Stimulated activated effector memory CD8-positive, alpha-beta T cell treated with anti-CD3 and anti-CD28 coated beads, Interleukin-12 subunit alpha, Interleukin-12 subunit beta, amount 100 ng/mL, for 72 hours (primary cell): Measurements from ENCODE around the gene LEFTY2.

ENCODE experiments used
- ATAC-seq: fragments of 150-1000 bp; cut with Tn5 transposase; 2 replicates; pipeline ENCODE4 v1.10.0; 2021
- DNase-seq, 2 donors: peaks; one replicate each; pipeline ENCODE4 v3.0.0; 2021 to 2022; ENCODE audit warnings: low spot score in 2 of 2
- H3K27ac Mint-ChIP-seq: one replicate; pipeline ENCODE4 v1.8.0; 2022; ENCODE audit warnings: mild to moderate bottlenecking, mixed read lengths
- H3K36me3 Mint-ChIP-seq: one replicate; pipeline ENCODE4 v1.8.0; 2022; ENCODE audit warnings: mild to moderate bottlenecking, mixed read lengths
- H3K4me1 Mint-ChIP-seq: one replicate; pipeline ENCODE4 v1.8.0; 2022; ENCODE audit warnings: mixed read lengths
- H3K4me3 Mint-ChIP-seq: one replicate; pipeline ENCODE4 v1.8.0; 2022; ENCODE audit warnings: mild to moderate bottlenecking, mixed read lengths
- H3K9me3 Mint-ChIP-seq: one replicate; pipeline ENCODE4 v1.8.0; 2022; ENCODE audit warnings: mixed read lengths

LEFTY2 gene

DNA sequence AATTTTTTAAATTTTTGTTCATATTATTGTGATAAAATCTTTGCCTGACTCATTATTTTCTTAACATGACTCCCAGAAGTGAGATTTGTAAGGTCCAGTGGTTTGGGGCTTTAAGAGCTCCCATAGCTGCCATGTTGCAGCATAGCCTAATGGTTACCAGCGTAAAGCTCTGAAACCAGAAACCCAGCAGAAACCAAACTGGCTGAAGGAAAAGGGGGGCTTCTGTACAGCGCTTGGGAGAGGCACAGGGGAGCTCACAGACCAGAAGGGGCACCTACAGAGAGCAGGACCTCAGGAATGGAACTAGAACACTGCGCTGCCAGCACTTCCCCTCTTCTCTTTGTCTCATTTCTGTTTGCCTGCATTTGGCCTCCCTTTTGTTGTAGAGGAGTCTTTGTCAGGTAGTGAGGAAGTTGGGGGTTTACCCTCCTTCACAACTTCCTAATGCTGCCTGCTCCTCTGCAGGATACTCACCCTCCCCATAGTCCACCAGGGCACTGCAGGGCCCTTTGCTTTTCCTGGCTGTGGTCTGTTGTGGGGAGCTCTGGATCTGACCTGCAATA is 14.4 kb downstream of the LEFTY2 start:
- peaks cover 9% of the 10 kb centered on the region for H3K36me3 Mint-ChIP-seq
- no peaks in the 10 kb centered on the region for H3K9me3 Mint-ChIP-seq
- H3K4me1 Mint-ChIP-seq = peaks cover 13% of the 10 kb centered on the region
- H3K4me3 Mint-ChIP-seq = no peak overlapping the region
- H3K27ac Mint-ChIP-seq = peak overlapping the region; percentile 50
- DNase-seq = no peak
- ATAC-seq = no peak

DNA sequence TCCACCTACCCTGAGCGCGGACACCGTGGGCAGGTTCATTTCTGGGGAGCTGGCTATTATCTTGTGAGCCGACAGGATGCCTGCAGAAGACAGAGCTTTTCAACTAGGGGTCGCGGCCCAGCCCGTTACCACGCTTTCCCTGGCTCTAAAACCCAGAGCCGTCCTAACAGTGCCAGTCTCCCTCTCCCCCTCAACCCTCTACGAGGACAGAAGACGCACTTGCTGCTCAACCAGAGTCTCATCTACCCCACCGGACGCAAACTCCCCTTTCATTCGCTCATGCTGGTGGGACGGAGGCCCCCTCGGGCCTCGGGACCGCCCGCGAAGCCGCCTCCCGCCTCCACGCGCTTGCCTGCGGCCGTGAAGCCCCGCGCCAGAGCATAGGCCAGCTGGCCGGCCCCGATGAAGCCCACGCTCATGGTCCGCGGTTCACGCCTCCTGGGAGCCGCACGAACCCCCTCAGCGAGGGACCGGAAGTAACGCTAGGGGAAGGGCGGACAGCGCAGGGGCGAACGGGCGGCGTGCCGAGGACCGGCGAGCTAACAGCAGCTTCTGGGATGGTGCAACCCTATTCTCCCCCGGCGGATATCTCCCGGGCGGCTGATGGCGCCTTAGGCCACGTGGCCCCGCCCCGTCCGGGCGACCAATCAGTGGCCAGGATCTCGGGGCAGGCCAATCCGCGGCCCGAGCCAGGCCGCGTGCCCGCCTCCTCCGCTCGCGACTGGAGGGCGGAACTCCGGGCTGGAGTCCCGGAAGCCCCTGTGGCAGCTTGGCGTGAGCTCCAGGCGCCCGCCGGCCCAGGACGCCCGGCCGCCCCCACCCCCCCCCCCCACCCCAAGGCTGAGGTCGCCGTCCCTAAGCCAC is 17.1 kb downstream of the LEFTY2 start, which contains the start of gene PYCR2:
Gene PYCR2 (minus strand): TSS at position 559 of the 864 bp plus-strand sequence. CDS start 140 bp downstream, at position 419.
- peak; percentile 91 to 96 for DNase-seq
- peaks cover 26% of the 10 kb centered on the region for H3K4me1 Mint-ChIP-seq

DNA sequence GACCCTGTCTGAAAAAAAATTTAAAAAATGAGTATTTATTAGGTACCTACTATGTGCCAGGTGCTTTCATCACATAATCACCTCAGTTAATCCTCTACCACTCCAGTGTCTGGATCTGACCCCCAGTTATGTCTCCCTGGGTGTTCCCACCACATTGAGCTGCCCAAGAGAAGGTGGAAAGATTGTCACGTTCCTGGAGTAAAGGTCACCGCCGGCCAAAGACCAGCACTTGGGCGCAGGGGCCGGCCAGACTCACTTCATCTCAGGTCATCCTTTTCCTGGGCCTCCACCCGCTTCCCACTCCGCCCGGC is 17.7 kb downstream of the LEFTY2 start:
- Mint-ChIP-seq H3K4me3 (peak overlapping the region; percentile 93), H3K36me3 (peaks cover 41% of the 10 kb centered on the region), H3K9me3 (no peaks in the 10 kb centered on the region), H3K4me1 (peaks cover 26% of the 10 kb centered on the region), H3K27ac (peak overlapping the region; percentile 97)
- ATAC-seq (no peak), DNase-seq (no peak)

More for the DNA sequence above, 17.1 kb downstream of the LEFTY2 start, which contains the start of gene PYCR2:
- peak within 1 kb of the TSS; percentile 93 for H3K4me3 Mint-ChIP-seq
- peaks cover 36% of the 10 kb centered on the region for H3K36me3 Mint-ChIP-seq
- peak within 1 kb of the TSS; percentile 97 for H3K27ac Mint-ChIP-seq
- H3K9me3 Mint-ChIP-seq = no peaks in the 10 kb centered on the region
- ATAC-seq = peak; percentile 98

DNA sequence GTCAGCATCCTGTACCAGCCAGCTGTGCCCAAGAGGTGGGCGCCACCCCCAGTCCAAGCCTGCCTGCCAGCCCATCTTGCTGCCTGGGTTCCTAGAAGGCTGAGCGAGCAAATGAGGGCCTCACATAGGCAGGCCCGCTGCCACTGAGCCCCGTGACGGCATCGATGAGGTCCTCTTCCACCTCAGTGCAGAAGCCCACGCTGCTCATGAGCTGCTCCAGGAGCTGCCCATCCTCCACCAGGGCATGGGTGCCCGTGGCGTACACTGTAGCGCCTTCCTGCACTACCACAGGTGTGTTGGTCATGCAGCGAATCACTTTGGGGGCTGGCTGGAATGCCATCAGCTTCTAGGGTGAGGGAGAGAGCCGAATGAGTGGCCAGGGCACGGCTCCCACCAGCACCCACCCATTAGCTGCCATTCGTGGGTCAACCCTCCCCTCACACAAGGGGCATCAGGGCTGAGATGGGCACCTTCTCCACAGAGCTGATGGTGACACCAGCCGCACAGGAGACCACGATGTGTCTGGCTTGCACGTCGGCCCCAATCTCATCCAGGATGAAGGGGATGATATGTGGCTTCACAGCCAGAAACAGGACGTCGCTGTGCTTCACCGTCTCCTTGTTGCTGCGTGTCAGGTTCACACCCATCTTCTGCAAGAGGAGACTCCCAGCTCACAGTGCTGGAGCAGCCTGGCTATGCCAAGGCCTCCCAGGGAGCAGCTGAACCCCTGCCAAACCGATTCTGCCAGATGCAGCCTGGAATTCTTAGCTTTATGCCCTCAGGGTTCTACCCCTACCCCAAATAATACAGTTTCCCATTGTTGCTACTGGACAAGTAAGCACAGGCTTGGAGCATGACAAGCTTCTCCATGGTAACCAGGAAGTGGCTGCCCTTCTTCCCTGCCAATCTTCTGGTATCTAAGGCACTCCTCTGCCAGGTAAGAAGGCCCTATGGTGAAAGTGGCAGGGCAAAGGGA is 19.0 kb downstream of the LEFTY2 start:
- Mint-ChIP-seq H3K27ac (peak overlapping the region; percentile 97), H3K4me1 (peaks cover 32% of the 10 kb centered on the region)

DNA sequence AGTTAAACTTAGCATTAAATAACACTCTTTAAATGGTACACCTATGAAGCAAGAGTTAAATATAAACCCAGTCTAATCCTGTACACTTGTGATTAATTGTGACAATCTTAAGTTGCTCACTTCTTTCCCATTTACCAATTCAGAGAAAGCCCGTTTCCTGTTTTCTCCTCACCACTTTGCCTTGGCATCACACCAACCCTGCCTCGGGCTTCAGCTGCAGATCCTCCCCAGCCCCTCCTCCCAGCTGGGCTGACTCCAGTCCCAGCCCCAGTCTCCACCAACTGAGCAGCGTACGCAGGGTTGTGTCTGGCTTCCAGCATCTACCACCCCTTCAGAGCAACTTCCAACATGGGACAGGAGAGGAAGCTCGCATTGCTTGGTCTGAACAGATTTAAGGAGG is 21.1 kb downstream of the LEFTY2 start:
- H3K4me1 Mint-ChIP-seq = peaks cover 32% of the 10 kb centered on the region
- DNase-seq (no peak), ATAC-seq (no peak)
- no peak overlapping the region for H3K4me3 Mint-ChIP-seq
- H3K9me3 Mint-ChIP-seq = no peaks in the 10 kb centered on the region
- H3K27ac Mint-ChIP-seq = peak overlapping the region; percentile 81
- peaks cover 68% of the 10 kb centered on the region for H3K36me3 Mint-ChIP-seq

More for the DNA sequence above, 19.0 kb downstream of the LEFTY2 start:
- Mint-ChIP-seq H3K9me3 (no peaks in the 10 kb centered on the region), H3K4me3 (peak overlapping the region; percentile 93), H3K36me3 (peaks cover 54% of the 10 kb centered on the region)
- DNase-seq (no peak), ATAC-seq (no peak)

DNA sequence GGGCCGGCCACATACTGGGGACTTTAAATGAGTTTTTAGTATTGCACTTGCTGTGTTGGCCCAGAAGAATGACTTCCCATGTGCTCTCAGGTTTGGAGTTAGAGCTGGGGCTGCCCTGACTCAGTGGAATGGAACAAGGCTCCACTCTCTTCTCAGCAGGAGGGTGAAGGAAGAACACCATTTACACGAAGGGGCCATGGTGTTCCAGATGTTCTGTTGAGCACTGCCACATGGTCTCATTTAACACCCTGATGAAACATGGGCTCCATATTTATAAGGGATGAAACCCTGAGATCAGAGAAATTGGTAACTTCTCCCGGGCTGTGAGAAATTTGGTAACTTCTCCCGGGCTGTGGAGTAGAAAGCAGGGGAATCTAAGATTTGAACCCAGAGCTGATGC is 22.7 kb downstream of the LEFTY2 start:
- Mint-ChIP-seq H3K4me3 (no peak overlapping the region), H3K36me3 (peaks cover 68% of the 10 kb centered on the region)

DNA sequence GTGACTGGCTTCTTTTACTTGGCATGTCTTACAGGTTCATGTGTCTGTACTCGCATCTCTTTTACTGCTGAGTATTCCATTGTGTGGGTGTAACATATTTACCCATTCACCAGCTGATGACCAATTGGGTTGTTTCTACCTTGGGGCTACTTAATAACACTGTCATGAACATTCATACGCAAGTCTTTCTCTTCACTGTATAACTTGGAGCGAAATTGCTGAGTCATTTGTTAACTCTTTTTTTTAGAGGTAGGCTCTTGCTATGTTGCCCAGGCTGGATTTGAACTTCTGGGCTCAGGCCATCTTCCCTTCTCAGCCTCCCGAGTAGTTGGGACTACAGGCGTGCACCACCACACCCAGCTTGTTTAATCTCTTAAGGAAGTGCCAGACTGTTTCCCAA is 23.5 kb downstream of the LEFTY2 start:
- ATAC-seq (no peak), DNase-seq (no peak)
- Mint-ChIP-seq H3K36me3 (peaks cover 62% of the 10 kb centered on the region), H3K4me1 (peaks cover 26% of the 10 kb centered on the region), H3K9me3 (no peaks in the 10 kb centered on the region), H3K4me3 (no peak overlapping the region), H3K27ac (no peak overlapping the region)

More for the DNA sequence above, 22.7 kb downstream of the LEFTY2 start:
- DNase-seq (no peak), ATAC-seq (no peak)
- H3K4me1 Mint-ChIP-seq = peaks cover 32% of the 10 kb centered on the region
- no peak overlapping the region for H3K27ac Mint-ChIP-seq
- no peaks in the 10 kb centered on the region for H3K9me3 Mint-ChIP-seq

DNA sequence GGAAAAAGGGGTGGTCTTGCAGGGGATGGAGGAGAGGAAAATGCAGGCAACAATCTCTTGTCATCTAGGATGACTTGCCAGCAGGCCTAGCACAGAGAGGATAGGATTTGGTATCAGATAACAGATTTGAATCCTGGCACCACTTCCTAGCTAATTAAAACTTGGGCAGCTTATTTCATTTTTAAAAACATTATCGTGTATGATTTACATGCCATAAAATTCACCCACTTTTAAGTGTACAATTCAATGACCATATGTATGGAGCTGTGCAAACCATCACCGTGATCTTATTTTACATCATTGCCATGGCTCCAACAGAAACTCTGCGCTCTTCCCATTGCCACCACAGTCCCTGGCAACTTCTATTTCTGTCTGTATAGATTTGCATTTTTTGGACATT is 23.9 kb downstream of the LEFTY2 start:
- no peak for DNase-seq
- ATAC-seq = no peak
- H3K27ac Mint-ChIP-seq = peak overlapping the region; percentile 5
- peaks cover 26% of the 10 kb centered on the region for H3K4me1 Mint-ChIP-seq
- no peak overlapping the region for H3K4me3 Mint-ChIP-seq
- peaks cover 59% of the 10 kb centered on the region for H3K36me3 Mint-ChIP-seq
- no peaks in the 10 kb centered on the region for H3K9me3 Mint-ChIP-seq

DNA sequence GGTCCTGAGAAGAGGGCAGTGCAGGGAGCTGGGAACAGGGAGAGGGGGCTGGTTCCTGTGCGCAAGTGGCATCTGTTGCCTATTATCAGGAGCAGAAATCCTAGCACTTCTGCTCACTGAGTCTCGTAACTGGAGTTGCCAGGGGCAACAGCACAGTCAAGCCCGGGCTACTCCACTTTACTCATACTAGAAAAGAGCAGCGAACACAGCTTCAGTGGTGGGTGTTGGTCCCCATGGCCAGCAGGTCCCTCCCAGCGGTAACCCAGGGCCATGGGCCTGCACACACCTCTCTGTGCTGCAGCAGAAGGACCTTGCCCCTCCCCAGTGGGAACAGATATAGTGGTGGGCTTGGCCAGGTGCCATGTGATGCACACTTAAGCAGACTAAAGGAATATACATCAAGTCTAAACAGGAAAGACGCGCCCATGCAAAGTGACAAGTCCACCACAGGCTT is 25.5 kb downstream of the LEFTY2 start:
- peak overlapping the region; percentile 32 for H3K27ac Mint-ChIP-seq
- H3K36me3 Mint-ChIP-seq = peaks cover 52% of the 10 kb centered on the region
- no peak for ATAC-seq

DNA sequence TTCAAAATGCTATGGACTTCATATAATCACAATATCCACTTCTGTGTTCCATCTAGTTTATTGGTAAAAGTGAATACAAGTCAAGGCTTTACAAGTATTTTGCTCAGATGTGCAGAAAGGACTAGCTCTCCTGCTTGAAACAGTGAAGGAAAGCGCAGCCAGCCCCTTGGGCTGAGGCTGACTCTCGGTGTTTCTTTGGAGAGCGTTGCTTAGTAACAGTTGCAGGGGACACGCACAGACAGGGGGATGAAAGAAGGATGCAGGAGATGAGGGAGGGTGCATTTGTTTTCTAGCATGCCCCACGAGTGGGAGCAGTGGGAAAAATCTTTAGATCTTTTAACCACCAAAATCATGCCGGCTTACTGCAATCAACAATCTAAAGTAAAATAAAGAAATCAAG is 26.1 kb downstream of the LEFTY2 start:
- DNase-seq (no peak), ATAC-seq (no peak)
- Mint-ChIP-seq H3K4me3 (no peak overlapping the region), H3K9me3 (no peaks in the 10 kb centered on the region), H3K4me1 (peaks cover 34% of the 10 kb centered on the region), H3K27ac (peak overlapping the region; percentile 32), H3K36me3 (peaks cover 47% of the 10 kb centered on the region)

More for the DNA sequence above, 25.5 kb downstream of the LEFTY2 start:
- Mint-ChIP-seq H3K4me3 (no peak overlapping the region), H3K4me1 (peaks cover 35% of the 10 kb centered on the region), H3K9me3 (no peaks in the 10 kb centered on the region)
- DNase-seq = no peak

DNA sequence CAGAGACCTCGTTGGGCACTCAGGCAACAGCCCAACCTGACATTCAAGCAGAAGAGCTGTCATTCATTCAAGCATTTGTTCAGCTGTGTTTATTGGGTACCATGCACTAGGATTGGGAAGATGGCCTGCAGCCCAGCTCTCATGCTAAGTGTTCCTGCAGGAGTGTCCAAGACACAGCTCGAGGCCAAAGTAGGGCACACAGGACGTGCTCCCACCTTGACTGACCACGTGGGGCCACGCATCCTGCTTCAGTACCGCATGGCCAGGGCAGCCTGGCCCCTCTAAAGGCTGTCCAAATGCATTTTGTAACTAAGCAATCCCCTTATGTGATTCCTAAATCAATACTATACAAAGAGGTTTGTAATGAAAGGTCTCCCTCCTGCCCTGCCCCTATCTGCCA is 26.6 kb downstream of the LEFTY2 start:
- Mint-ChIP-seq H3K27ac (no peak overlapping the region), H3K9me3 (no peaks in the 10 kb centered on the region), H3K4me3 (no peak overlapping the region), H3K36me3 (peaks cover 46% of the 10 kb centered on the region), H3K4me1 (peaks cover 28% of the 10 kb centered on the region)
- no peak for ATAC-seq
- no peak for DNase-seq

DNA sequence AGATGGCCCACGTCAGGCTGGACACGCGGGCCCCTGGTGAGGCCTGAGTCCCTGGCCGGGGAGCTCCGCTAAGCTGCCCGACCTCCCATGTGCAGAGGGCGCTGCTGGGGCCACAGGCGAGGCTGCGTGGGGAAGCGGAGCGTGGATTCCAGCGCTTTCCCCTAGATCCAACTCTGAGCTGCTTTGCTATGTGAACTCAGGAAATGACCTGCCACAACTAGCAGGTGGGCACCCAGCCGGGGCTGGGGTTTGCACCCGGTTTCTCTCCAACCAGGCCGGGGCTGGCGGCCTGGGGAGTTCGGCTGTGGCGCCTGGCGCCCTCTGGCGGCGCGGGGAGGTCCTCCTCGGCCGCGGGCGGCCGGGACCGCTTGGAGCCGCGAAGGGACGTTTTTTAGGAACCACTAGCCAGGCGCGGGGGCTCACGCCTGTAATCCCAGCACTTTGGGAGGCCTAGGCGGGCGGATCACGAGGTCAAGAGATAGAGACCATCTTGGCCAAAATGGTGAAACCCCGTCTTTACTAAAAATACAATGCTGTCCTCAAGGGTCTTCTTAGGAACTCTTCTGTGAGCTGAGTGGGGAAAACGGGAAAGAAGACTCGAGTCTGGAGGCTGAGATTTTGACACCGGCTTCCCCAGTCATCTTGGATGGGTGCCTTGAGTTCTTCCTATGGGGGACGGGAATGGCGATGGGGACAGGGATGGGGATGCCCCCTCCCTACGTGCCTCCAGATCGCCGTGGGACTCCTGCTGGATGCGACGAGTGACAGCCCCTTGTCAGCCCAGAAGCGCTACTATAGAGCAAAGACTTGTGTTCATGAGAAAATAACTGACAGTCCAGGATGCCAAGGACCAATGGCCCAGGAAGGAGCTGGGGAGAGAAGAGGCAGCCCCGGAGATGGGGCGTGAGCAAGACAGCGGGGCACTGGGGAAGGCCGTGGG is 29.6 kb downstream of the LEFTY2 start:
- H3K4me1 Mint-ChIP-seq = peaks cover 21% of the 10 kb centered on the region
- H3K9me3 Mint-ChIP-seq = no peaks in the 10 kb centered on the region
- DNase-seq (peak; percentile 83), ATAC-seq (peak; percentile 92)
- H3K36me3 Mint-ChIP-seq = peaks cover 18% of the 10 kb centered on the region
- H3K27ac Mint-ChIP-seq = no peak overlapping the region
- H3K4me3 Mint-ChIP-seq = no peak overlapping the region

DNA sequence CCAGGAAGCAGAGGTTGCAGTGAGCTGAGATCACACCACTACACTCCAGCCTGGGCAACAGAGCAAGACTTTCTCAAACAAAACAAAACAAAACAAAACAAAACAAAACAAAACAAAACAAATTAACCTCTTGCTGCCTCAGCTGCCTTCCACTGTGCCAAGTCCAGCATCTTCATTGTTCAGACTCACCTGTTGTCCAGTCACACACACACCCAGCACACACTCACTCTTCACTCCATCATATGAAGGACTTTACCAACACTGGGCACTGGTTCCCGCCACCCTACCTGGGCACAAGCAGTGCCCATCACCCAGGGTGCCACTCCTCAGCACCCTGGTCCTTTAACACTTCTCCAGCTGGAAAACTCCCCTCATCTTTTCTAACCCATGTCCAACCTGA is 31.5 kb downstream of the LEFTY2 start:
- no peaks in the 10 kb centered on the region for H3K9me3 Mint-ChIP-seq
- no peak overlapping the region for H3K4me3 Mint-ChIP-seq
- peak overlapping the region; percentile 2 for H3K27ac Mint-ChIP-seq
- peaks cover 10% of the 10 kb centered on the region for H3K36me3 Mint-ChIP-seq
- no peak for ATAC-seq
- peaks cover 21% of the 10 kb centered on the region for H3K4me1 Mint-ChIP-seq
- no peak for DNase-seq

DNA sequence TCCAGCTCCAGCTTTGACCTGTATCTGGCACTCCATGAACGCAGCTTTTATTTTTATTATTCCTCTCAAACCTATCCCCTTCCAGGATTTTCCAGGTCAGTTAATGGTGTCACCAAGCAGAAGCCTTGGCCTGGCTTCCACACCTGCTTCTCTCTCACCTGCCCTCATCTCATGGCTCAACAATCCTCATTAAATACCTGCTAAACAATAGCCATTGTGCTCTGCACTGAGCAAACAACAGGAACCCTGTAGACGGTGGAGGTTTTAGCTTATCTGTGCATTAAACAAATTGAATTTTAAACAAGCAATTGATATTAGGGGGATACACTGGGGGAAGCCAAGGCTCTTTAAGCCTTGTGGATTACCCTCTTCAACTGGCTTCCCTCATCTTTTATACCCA is 32.2 kb downstream of the LEFTY2 start:
- Mint-ChIP-seq H3K27ac (no peak overlapping the region), H3K9me3 (no peaks in the 10 kb centered on the region), H3K4me3 (no peak overlapping the region), H3K4me1 (peaks cover 21% of the 10 kb centered on the region), H3K36me3 (peaks cover 10% of the 10 kb centered on the region)
- DNase-seq (no peak), ATAC-seq (no peak)
